HG03066 (cell line): ENCODE data around the gene WNT3.
"Not testable (repeated sequence)": the region's sequence is repeated elsewhere in the genome, so short reads cannot be mapped to it uniquely, and the experiment has no call there.

Experiments
- ATAC-seq: cut with Tn5 transposase; IDR thresholded peaks from one replicate; pipeline ENCODE4 v1.9.1; 2021; ENCODE audit warnings: low read depth; ENCODE audit not compliant: unreplicated experiment

WNT3 gene, protein sequence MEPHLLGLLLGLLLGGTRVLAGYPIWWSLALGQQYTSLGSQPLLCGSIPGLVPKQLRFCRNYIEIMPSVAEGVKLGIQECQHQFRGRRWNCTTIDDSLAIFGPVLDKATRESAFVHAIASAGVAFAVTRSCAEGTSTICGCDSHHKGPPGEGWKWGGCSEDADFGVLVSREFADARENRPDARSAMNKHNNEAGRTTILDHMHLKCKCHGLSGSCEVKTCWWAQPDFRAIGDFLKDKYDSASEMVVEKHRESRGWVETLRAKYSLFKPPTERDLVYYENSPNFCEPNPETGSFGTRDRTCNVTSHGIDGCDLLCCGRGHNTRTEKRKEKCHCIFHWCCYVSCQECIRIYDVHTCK

GRCh38 chr17:46818316-46818928 is at the start of gene WNT3:
WNT3 (minus strand) TSS chr17:46818692; CDS start chr17:46818597, 95 bp downstream.
- no peak for ATAC-seq

- no peak for ATAC-seq
Measured at GRCh38 chr17:46866747-46867146, 48.3 kb upstream of the WNT3 start.

DNA sequence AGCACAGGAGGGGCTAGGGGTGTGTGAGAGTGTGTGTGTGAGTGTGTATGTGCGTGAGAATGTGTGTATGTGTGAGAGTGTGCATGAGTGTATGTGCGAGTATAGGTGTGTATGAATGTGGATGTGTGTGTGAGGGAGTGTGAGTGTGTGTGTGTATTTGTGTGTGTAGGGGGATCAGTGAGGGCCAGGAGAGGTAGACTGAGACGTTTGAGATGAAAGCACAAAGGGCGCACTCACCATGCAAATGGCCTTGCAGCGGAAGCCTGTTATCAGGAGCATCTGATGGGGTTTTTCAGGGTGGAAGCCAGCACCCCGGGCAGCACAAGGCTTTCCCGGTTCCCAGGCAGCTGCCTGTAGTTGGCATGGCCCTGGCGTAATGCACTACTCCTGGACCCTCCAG is 47.8 kb upstream of the WNT3 start:
- ATAC-seq = no peak

GRCh38 chr17:46865100-46865499 is 46.6 kb upstream of the WNT3 start:
- ATAC-seq = no peak

DNA sequence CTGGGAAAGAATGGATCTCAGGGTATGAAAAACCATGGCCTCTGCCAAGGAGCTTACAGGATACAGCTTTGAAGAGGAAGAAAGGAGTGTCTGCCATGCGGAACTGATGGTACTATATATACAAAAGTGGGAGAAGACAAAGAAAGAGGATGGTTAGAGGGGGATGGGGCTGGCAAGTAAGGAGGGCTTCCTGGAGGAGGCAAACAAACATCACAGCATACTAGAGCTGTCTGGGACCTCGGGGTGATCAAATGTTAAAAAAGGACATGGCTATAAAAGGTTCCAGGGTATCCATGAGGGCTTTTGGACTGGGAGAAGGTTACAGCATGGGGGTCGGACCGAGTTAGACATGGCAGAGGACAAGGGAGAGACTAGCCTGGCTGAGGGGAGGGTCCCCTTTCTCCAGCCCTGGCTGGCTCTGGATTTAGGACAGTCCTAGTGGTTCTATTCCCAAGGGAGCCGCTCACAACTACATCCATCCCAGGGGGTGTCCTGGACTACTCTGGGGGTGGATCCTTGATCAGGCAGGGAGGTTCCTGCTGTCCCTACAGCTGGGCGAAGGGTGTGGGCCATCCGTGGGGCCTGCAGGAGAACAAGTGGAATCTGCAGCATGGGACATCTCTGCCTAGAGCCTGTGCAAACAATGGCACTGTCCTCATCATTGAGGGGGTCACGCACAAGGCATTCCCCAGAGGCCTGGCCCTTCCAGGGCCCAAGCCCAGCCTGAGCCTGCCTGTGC is 45.1 kb upstream of the WNT3 start:
- ATAC-seq = no peak

GRCh38 chr17:46862949-46863348 is 44.5 kb upstream of the WNT3 start:
- ATAC-seq = no peak

DNA sequence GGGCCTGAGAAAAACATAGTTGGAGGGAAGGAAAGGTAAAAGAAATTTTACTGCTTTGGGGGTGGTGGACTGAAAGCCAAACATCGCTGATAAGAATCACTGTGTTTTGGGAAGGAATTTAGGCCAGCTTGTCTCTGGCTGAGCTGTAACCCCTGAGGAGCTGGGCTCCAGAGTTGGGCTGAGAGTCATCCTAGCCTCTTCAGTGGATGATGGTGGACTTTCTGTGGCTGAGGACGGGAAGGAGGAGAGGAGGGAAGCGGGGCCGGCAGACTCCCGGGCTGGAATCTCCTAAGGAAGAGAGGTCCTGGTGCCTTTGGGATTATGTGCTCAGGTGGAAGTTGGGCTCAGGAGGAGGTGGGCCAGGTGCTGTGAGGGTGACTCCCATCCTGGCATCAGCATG is 41.5 kb upstream of the WNT3 start:
- ATAC-seq = no peak

GRCh38 chr17:46857600-46857999 is 39.1 kb upstream of the WNT3 start:
- ATAC-seq = no peak

GRCh38 chr17:46854948-46855347 is 36.5 kb upstream of the WNT3 start:
- ATAC-seq = no peak

- ATAC-seq = no peak
Measured at GRCh38 chr17:46854515-46854914, 36.0 kb upstream of the WNT3 start.

DNA sequence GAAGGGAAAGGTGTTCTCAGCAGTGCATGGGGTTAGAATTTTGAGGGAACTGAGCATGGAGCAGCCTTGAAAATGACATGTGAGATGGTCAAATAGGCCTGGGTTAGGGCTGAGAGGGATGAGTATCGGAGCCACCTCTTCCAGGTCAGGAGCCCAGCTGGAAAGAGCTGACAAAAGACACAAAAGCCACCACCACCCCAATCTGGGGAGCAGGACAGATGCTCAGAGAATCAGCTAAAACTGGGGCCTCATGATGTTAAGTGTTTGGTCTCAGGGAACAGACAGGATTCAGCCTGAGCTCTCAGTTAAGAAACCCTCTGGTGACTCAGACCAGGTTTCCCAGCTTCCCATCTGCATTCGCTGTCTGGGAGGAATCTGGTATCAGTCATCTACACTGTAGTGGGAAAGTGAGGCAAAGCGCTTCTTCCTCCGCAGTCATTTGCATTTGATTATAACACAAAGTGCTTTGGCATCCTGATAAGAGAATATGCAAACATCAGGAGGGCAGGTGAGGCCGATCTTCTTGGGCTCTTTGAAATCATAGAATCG is 35.5 kb upstream of the WNT3 start:
- no peak for ATAC-seq

DNA sequence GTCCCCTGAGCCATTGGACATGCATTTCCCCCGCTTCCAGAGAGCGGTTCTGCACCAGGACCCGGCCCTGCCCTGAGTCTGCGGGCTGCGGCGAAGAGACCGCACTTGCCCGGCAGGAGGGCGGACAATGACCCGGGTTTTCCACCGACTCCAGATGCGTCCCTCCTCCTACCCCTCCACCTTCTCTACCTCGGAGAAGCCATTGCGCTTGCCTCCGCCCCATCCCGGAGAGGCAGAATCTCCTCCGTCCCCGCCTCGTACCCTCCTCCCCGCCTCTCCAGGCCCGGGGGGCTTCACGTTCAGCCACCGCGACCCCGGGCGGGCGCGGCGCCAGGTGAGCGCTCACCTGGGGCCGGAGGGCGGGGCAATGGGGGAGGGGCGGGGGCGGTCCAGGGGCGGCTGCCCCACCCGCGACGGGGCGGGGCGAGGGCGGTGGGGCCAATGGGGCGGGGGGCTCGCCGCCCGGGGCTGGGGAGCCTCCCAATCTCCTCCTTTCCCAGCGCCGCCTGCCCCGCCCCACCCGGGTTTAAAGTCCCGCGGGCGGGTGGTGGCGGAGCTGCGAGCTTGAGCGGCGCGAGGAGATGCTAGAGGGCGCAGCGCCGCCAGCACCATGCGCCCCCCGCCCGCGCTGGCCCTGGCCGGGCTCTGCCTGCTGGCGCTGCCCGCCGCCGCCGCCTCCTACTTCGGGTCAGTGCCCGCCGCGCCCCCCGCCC is 32.7 kb upstream of the WNT3 start, which contains the start of gene WNT9B:
WNT9B (plus strand) TSS at position 555 of the 713 bp plus-strand sequence; CDS start at position 611, 56 bp downstream.
- no peak for ATAC-seq

DNA sequence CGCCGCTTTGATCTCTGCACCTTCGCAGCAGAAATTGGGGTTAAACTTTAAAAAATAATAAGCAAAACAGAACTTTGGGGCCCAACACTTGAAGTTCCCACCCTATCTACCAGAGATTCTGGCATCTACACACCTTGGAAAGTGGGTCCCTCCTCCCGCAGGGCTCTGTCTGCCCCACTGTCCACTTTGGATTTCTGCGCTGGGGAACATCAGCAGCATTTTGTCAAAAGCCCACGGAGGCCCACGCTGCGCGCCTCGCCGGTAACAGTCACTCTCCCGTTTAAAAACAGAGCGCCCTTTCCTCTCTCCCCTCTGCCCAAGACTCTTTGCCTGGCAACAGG is 32.2 kb upstream of the WNT3 start:
- ATAC-seq = no peak

GRCh38 chr17:46848534-46848933 is 30.0 kb upstream of the WNT3 start:
- no peak for ATAC-seq

GRCh38 chr17:46847204-46848191 is 29.0 kb upstream of the WNT3 start:
- ATAC-seq = no peak

DNA sequence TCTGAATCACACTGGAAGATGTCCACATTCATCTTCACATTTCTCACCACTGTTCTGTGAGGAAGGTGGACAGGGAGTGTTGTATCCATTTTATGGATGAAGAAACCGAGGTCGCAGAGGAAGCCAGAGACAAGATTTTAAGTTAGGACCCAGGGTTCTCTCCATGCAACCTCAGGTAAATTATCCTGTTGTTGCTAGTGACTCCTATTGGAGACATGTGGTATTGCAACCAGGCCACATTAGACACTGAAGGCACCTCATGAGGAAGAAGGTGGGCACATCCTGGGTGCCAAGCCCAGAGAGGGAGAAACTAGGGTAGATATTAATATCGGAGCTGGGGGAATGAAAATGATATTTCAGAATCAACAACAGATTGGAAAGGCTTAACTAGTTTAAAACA is 24.3 kb upstream of the WNT3 start:
- no peak for ATAC-seq

DNA sequence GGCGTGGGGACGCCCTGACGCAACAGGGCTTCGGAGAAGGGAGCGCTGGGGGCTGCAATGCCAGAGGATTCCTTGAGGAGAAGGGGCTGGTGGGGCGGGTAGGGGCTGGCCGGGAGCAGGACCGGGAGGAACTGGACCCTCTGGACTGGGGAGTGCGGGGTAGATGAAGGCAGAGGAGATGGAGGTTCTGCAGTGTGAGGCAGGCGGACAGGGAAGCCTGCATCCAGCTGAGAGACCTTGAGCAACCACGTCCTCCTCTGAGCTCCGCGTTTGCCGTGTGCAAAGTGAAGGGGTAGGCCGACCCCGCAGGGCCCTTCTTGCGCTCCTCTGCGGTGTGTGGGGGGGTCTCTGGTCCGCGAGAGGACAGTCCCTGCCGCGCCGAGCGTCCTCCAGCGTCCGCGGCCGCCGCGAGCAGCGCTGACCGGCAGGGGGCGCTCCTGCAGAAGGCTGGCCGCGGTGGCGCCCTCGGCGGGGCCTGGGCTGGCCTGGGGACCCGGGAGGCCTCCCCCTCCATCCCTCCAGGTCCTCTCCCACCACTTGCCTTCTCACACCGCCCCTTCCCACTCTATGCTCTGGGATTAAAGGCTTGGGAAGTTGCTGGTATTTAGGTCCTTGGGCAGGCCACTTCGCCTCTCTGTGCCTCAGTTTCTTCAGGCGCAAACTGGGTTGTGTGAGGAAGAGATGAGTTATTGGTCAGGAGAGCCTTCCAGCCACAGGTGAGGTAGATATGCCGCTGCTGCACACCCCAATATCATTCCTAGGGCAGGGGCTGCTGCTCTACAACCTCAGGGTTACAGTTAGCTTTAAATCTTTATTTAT is 23.3 kb upstream of the WNT3 start:
- no peak for ATAC-seq

DNA sequence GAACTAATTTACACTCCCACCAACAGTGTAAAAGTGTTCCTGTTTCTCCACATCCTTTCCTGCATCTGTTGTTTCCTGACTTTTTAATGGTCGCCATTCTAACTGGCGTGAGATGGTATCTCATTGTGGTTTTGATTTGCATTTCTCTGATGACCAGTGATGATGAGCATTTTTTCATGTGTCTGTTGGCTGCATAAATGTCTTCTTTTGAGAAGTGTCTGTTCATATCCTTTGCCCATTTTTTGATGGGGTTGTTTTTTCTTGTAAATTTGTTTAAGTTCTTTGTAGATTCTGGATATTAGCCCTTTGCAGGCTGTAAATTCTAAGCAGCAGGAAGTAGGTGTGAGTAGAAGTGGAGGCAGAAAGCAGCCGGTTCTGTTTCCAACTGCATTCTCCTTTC is 22.1 kb upstream of the WNT3 start:
- ATAC-seq = not testable (repeated sequence)

DNA sequence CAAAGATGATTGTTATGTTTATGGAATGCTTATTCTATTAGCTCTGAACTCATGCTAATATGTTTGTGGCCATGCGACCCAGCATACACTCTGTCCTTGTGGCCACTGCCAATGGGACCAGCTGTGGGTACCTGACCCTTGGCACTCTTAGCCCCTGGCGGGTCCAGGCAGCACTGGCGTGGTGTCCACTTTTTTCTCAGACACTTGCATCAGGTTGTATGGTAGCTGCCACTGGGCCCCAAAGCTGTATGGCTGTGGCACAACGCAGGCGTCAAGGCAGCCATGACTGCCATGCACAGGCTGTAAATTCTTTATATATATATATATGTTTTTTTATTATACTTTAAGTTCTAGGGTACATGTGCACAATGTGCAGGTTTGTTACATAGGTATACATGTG is 20.7 kb upstream of the WNT3 start:
- no peak for ATAC-seq
